PFSK-1 (cell line): ENCODE data around the gene MFSD11.

Experiments
- FOXP2 ChIP-seq: optimal IDR thresholded peaks from 2 replicates; pipeline ENCODE3; 2011; ENCODE audit warnings: borderline replicate concordance, control low read depth, inconsistent platforms; ENCODE audit not compliant: insufficient read depth; ENCODE audit errors: extremely low read length, extremely low read depth
- POLR2AphosphoS5 ChIP-seq: IDR thresholded peaks from 2 replicates; pipeline ENCODE4 v1.6.1; 2012; ENCODE audit warnings: low read depth, mild to moderate bottlenecking, control low read depth, low read length, moderate library complexity
- REST ChIP-seq, 2 experiments: IDR thresholded peaks; 2 replicates each; pipeline versions ENCODE4 v1.6.1 to v1.8.0; 2011 to 2012; ENCODE audit warnings: low read depth in 2 of 2, low read length in 2 of 2, control low read depth in 1 of 2, inconsistent platforms in 1 of 2, mild to moderate bottlenecking in 1 of 2, moderate library complexity in 1 of 2; ENCODE audit not compliant: insufficient read depth in 1 of 2
- SIN3A ChIP-seq: IDR thresholded peaks from 2 replicates; pipeline ENCODE4 v1.6.1; 2012; ENCODE audit warnings: mild to moderate bottlenecking, low read length, moderate library complexity, borderline replicate concordance; ENCODE audit not compliant: insufficient read depth
- TAF1 ChIP-seq: IDR thresholded peaks from 2 replicates; pipeline ENCODE4 v1.6.1; 2012; ENCODE audit warnings: low read length, control low read depth, borderline replicate concordance; ENCODE audit not compliant: insufficient read depth

- TF ChIP-seq TAF1 (no peak), POLR2AphosphoS5 (no peak), REST (IDR thresholded peaks at IDR 0.05; ENCODE audit: insufficient read depth in 1 of 2, low read depth in 2 of 2, low read length in 2 of 2) (no peak), SIN3A (peak; percentile 18; the same call in 1 of the 2 replicates), FOXP2 (no peak)
These were observed 2.2 kb upstream of the MFSD11 start for GRCh38 chr17:76735586-76736348.
